ENCODE data around the gene ALDH16A1. TPM values are rescaled to one million over a fixed set of nuclear protein-coding genes. Genes with fewer than 3 reads are reported as not detected.

The ALDH16A1 gene
- total and polyA plus RNA-seq, 10 of the 15 experiments (the other 5 are each of a cell fraction or from before 2014, with no cell fraction given) = 1.7 to 49.3 (median 18.1) TPM

DNA sequence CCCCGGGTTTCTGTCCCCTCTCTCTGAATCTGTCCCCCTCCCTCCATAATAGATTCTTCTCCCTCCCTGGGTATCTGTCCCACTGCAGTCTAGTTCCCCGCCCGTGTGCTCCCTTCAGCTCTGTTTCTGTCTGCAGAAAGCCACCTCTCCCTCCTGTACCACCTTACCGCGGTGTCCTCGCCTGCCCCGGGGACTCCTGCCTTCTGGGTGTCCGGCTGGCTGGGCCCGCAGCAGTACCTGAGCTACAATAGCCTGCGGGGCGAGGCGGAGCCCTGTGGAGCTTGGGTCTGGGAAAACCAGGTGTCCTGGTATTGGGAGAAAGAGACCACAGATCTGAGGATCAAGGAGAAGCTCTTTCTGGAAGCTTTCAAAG is 60.7 kb downstream of the ALDH16A1 start:
- ChIA-PET POLR2A (interaction anchor here (1.1 kb wide), 1 partner anchor 127 kb away, joined by 3 read pairs; the partner anchor contains the start of gene RRAS), CTCF (interaction anchor here (1.1 to 1.3 kb wide), 2 partner anchors 33 to 37 kb away, joined by 4 to 9 read pairs; no protein-coding TSS in a partner anchor), RAD21 (ENCODE audit: unreplicated experiment) (no interaction called here), SMC1A (ENCODE audit: uncharacterized antibody, unreplicated experiment) (no interaction called here)
- intact Hi-C loops (cut with micrococcal nuclease; ENCODE audit: unreplicated experiment) (no loop called here), in situ Hi-C loops (cut with MboI) (no loop called here)
- WGBS (ENCODE audit: insufficient coverage, insufficient replicate concordance, low lambda C conversion rate, missing lambda C conversion rate) = 67% methylated on average over 9 of the region's 12 CpGs
- no peaks in the 10 kb centered on the region for H3K9me3 ChIP-seq (replicated peaks; ENCODE audit: control insufficient read depth, insufficient read depth, low read length)
- no peak overlapping the region for H3K4me3 ChIP-seq
- ATAC-seq (no peak; the same call in 1 of the 3 replicates), DNase-seq (ENCODE audit: low read depth, low spot score) (no peak), FAIRE-seq (no peak)
- no peak overlapping the region for H2AFZ ChIP-seq (ENCODE audit: control insufficient read depth, low read depth, low read length)
- no peak overlapping the region for H3K4me2 ChIP-seq (ENCODE audit: control insufficient read depth, insufficient read depth)
- BruUV-seq (replicated peaks) = no TSS peak
- H3K36me3 ChIP-seq (ENCODE audit: control insufficient read depth in 2 of 2, insufficient read depth in 2 of 2, low read length in 1 of 2) = no peaks in the 10 kb centered on the region
- TF ChIP-seq, protein P1, sequence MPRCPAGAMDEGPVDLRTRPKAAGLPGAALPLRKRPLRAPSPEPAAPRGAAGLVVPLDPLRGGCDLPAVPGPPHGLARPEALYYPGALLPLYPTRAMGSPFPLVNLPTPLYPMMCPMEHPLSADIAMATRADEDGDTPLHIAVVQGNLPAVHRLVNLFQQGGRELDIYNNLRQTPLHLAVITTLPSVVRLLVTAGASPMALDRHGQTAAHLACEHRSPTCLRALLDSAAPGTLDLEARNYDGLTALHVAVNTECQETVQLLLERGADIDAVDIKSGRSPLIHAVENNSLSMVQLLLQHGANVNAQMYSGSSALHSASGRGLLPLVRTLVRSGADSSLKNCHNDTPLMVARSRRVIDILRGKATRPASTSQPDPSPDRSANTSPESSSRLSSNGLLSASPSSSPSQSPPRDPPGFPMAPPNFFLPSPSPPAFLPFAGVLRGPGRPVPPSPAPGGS (IDR thresholded peaks at IDR 0.05; ENCODE audit: borderline replicate concordance, insufficient read depth, low read depth, low read length, poor library complexity, severe bottlenecking) = no peak
- TF ChIP-seq, protein P2, sequence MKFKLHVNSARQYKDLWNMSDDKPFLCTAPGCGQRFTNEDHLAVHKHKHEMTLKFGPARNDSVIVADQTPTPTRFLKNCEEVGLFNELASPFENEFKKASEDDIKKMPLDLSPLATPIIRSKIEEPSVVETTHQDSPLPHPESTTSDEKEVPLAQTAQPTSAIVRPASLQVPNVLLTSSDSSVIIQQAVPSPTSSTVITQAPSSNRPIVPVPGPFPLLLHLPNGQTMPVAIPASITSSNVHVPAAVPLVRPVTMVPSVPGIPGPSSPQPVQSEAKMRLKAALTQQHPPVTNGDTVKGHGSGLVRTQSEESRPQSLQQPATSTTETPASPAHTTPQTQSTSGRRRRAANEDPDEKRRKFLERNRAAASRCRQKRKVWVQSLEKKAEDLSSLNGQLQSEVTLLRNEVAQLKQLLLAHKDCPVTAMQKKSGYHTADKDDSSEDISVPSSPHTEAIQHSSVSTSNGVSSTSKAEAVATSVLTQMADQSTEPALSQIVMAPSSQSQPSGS (IDR thresholded peaks at IDR 0.05; ENCODE audit: low read length) = no peak
- TF ChIP-seq ZNF217 (IDR thresholded peaks at IDR 0.05) (no peak), ZNF622 (IDR thresholded peaks at IDR 0.05) (no peak), NBN (IDR thresholded peaks at IDR 0.05) (no peak), ZNF274 (IDR thresholded peaks at IDR 0.05; ENCODE audit: insufficient read depth, insufficient read length) (no peak), RBBP5 (conservative IDR thresholded peaks at IDR 0.05) (no peak), ZNF24 (IDR thresholded peaks at IDR 0.05) (no peak), NR2C2 (IDR thresholded peaks at IDR 0.05; ENCODE audit: borderline replicate concordance, control insufficient read depth, insufficient read length, low read depth) (no peak), TARDBP (IDR thresholded peaks at IDR 0.05; ENCODE audit: borderline replicate concordance) (no peak), IKZF1 (conservative IDR thresholded peaks at IDR 0.05) (no peak), BHLHE40 (IDR thresholded peaks at IDR 0.05; ENCODE audit: borderline replicate concordance in 1 of 2, low read depth in 2 of 2, low read length in 1 of 2) (no peak), ESRRA (IDR thresholded peaks at IDR 0.05; ENCODE audit: low read length) (no peak)
- TF ChIP-seq, protein P3, sequence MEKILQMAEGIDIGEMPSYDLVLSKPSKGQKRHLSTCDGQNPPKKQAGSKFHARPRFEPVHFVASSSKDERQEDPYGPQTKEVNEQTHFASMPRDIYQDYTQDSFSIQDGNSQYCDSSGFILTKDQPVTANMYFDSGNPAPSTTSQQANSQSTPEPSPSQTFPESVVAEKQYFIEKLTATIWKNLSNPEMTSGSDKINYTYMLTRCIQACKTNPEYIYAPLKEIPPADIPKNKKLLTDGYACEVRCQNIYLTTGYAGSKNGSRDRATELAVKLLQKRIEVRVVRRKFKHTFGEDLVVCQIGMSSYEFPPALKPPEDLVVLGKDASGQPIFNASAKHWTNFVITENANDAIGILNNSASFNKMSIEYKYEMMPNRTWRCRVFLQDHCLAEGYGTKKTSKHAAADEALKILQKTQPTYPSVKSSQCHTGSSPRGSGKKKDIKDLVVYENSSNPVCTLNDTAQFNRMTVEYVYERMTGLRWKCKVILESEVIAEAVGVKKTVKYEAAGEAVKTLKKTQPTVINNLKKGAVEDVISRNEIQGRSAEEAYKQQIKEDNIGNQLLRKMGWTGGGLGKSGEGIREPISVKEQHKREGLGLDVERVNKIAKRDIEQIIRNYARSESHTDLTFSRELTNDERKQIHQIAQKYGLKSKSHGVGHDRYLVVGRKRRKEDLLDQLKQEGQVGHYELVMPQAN (conservative IDR thresholded peaks at IDR 0.05) = no peak
- TF ChIP-seq, protein P4, sequence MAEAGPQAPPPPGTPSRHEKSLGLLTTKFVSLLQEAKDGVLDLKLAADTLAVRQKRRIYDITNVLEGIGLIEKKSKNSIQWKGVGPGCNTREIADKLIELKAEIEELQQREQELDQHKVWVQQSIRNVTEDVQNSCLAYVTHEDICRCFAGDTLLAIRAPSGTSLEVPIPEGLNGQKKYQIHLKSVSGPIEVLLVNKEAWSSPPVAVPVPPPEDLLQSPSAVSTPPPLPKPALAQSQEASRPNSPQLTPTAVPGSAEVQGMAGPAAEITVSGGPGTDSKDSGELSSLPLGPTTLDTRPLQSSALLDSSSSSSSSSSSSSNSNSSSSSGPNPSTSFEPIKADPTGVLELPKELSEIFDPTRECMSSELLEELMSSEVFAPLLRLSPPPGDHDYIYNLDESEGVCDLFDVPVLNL (IDR thresholded peaks at IDR 0.05; ENCODE audit: low read depth, low read length) = no peak
- H3K27ac ChIP-seq (ENCODE audit: control insufficient read depth, insufficient read depth) = no peak overlapping the region
- no peaks in the 10 kb centered on the region for H3K27me3 ChIP-seq (replicated peaks in 1 of 2; ENCODE audit: control insufficient read depth in 2 of 2, insufficient read depth in 2 of 2, low read length in 1 of 2)
- peaks cover 7% of the 10 kb centered on the region for H3K4me1 ChIP-seq (ENCODE audit: control insufficient read depth, insufficient read depth, low read length)
- no peaks in the 10 kb centered on the region for H3K79me2 ChIP-seq (ENCODE audit: control insufficient read depth, insufficient read depth, low read length)
- H4K20me1 ChIP-seq (ENCODE audit: control insufficient read depth, insufficient read depth) = no peaks in the 10 kb centered on the region
- no peak overlapping the region for H3K9ac ChIP-seq (ENCODE audit: control insufficient read depth, insufficient read depth, low read length)

All from GM12878 (cell line).